ENCODE measurements around the gene GRIP2.
A peak's percentile ranks its signal among the peaks of the same experiment; 100 is the strongest.

GRIP2 gene

GRCh38 chr3:14561051-14561960, 21.2 kb upstream of the GRIP2 start:
- no peak for DNase-seq

GRCh38 chr3:14560110-14560509, 20.0 kb upstream of the GRIP2 start:
- DNase-seq = no peak

GRCh38 chr3:14558029-14558428, 17.9 kb upstream of the GRIP2 start:
- no peak for DNase-seq

- no peak for DNase-seq
These were observed 15.7 kb upstream of the GRIP2 start for GRCh38 chr3:14555835-14556234.

- DNase-seq = no peak
These were observed 14.6 kb upstream of the GRIP2 start for GRCh38 chr3:14554715-14555114.

GRCh38 chr3:14553871-14554270, 13.7 kb upstream of the GRIP2 start:
- no peak for DNase-seq

GRCh38 chr3:14552717-14553116, 12.6 kb upstream of the GRIP2 start:
- DNase-seq = no peak

- no peak for DNase-seq
These were observed 12.0 kb upstream of the GRIP2 start for GRCh38 chr3:14552041-14552648.

GRCh38 chr3:14550651-14551611, 10.8 kb upstream of the GRIP2 start:
- DNase-seq = no peak

GRCh38 chr3:14550181-14550580, 10.0 kb upstream of the GRIP2 start:
- DNase-seq = no peak

GRCh38 chr3:14549256-14549919, 9.2 kb upstream of the GRIP2 start:
- DNase-seq = no peak

GRCh38 chr3:14548321-14548729, 8.2 kb upstream of the GRIP2 start:
- peak; percentile 2 for DNase-seq

GRCh38 chr3:14547693-14548092, 7.6 kb upstream of the GRIP2 start:
- DNase-seq = no peak

GRCh38 chr3:14546041-14546440, 5.9 kb upstream of the GRIP2 start:
- no peak for DNase-seq

- no peak for DNase-seq
These were observed 5.1 kb upstream of the GRIP2 start for GRCh38 chr3:14545251-14545635.

- no peak for DNase-seq
These were observed 4.4 kb upstream of the GRIP2 start for GRCh38 chr3:14544282-14545250.

GRCh38 chr3:14543446-14543845, 3.3 kb upstream of the GRIP2 start:
- DNase-seq = no peak

- DNase-seq = no peak
These were observed 2.5 kb upstream of the GRIP2 start for GRCh38 chr3:14542656-14543055.

- no peak for DNase-seq
These were observed 1.5 kb upstream of the GRIP2 start for GRCh38 chr3:14541646-14542045.

- no peak for DNase-seq
These were observed 761 bp upstream of the GRIP2 start for GRCh38 chr3:14540821-14541385.

GRCh38 chr3:14539384-14539741, 779 bp downstream of the GRIP2 start:
- no peak for DNase-seq

Data from NCI-H748 treated with DMSO at 0.1 percent for 48 hours (cell line).